ENCODE results near the gene SNURF. TPM values are rescaled to one million over a fixed set of nuclear protein-coding genes. Genes with fewer than 3 reads are reported as not detected.

Gene SNURF
- 6.4 to 13.6 TPM (median 10.8 TPM) in 5 replicates for total RNA-seq (2022; extraction: Qiagen RNA extraction; ENCODE audit: low read depth)

GRCh38 chr15:24954783-24955530, at the start of gene SNURF, which contains the start of gene SNRPN:
Gene SNURF, plus strand, starts transcription at chr15:24954987. Its CDS starts 62 bp downstream, at chr15:24955049.
Gene SNRPN, plus strand, starts transcription at chr15:24954987. Its CDS starts 19,467 bp downstream, at chr15:24974454.

Other genes with a start within 250 kb of the SNURF start
- 97.3 to 106 TPM (median 101 TPM) in 5 replicates for gene SNRPN, start within 50 bp of the SNURF start, total RNA-seq (2022; extraction: Qiagen RNA extraction; ENCODE audit: low read depth)

Measured in A549 treated with RU486 at 1 μM for 4 hours (cell line).